Stimulated activated CD4-positive, alpha-beta T cell treated with anti-CD3 and anti-CD28 coated beads, Interleukin-15, amount 100 ng/mL, for 24 hours (primary cell): ENCODE data around the gene SLC25A13.
A peak's percentile ranks its signal among the peaks of the same experiment; 100 is the strongest.

Source experiments
- DNase-seq: peaks from one replicate; pipeline ENCODE4 v3.0.0-alpha.2; 2020

SLC25A13 gene

GRCh38 chr7:96080027-96080426, 241.9 kb downstream of the SLC25A13 start:
- no peak for DNase-seq

GRCh38 chr7:96076350-96076707, 245.6 kb downstream of the SLC25A13 start:
- DNase-seq = no peak

GRCh38 chr7:96075510-96076349, 246.2 kb downstream of the SLC25A13 start:
- peak; percentile 66 for DNase-seq

GRCh38 chr7:96074871-96075270, 247.0 kb downstream of the SLC25A13 start:
- DNase-seq = no peak
